ENCODE data around the gene TTC23. TPM values are rescaled to one million over a fixed set of nuclear protein-coding genes. Genes with fewer than 3 reads are reported as not detected.

Gene TTC23
- total and polyA plus RNA-seq, 8 donors, result 3.8 to 75.3 (median 14.8) TPM

GRCh38 chr15:99210334-99210733, 39.0 kb downstream of the TTC23 start:
- peaks cover 0 to 27% (median 6%) of the 10 kb centered on the region in 4 donors for H3K4me1 ChIP-seq
- H3K27ac ChIP-seq, result peak overlapping the region in 3 of 5 donors; percentile 45 to 82 (median 66)
- no peak for DNase-seq

GRCh38 chr15:99209326-99209725, 40.1 kb downstream of the TTC23 start:
- no peak overlapping the region for H3K4me3 ChIP-seq
- no peaks in the 10 kb centered on the region for H3K27me3 ChIP-seq
- no peak for DNase-seq
- intact Hi-C loops (cut with DNase I; ENCODE audit: low total_unique reads), result no loop called here
- WGBS, 5 donors, result 73 to 88% (median 82%) methylated on average over 2 of the region's 2 CpGs
- no peaks in the 10 kb centered on the region for H3K9me3 ChIP-seq
- H3K36me3 ChIP-seq, result peaks cover 0 to 3% (median 0%) of the 10 kb centered on the region in 4 donors
- peak overlapping the region in 1 of 5 donors; percentile 82 for H3K27ac ChIP-seq
- peaks cover 0 to 27% (median 6%) of the 10 kb centered on the region in 4 donors for H3K4me1 ChIP-seq
- TF ChIP-seq CTCF (IDR thresholded peaks at IDR 0.05) (no peak), EP300 (IDR thresholded peaks at IDR 0.05) (no peak), POLR2A (IDR thresholded peaks at IDR 0.05) (no peak), POLR2AphosphoS5 (IDR thresholded peaks at IDR 0.05) (no peak)

More at GRCh38 chr15:99210334-99210733, 39.0 kb downstream of the TTC23 start:
- Histone ChIP-seq H3K36me3 (peaks cover 0 to 9% (median 5%) of the 10 kb centered on the region in 4 donors), H3K27me3 (no peaks in the 10 kb centered on the region), H3K9me3 (no peaks in the 10 kb centered on the region), H3K4me3 (no peak overlapping the region)
- TF ChIP-seq CTCF (IDR thresholded peaks at IDR 0.05), result no peak
- peak; percentile 90 for TF ChIP-seq EP300 (IDR thresholded peaks at IDR 0.05)
- peak in 1 of 3 donors; percentile 93 for TF ChIP-seq POLR2AphosphoS5 (IDR thresholded peaks at IDR 0.05)
- TF ChIP-seq POLR2A (IDR thresholded peaks at IDR 0.05), result no peak
- intact Hi-C loops (cut with DNase I; ENCODE audit: low total_unique reads), result loop anchor here (5.0 kb wide), 1 partner anchor 113 kb away; no protein-coding TSS in a partner anchor

- Histone ChIP-seq H3K27ac (no peak overlapping the region), H3K4me3 (no peak overlapping the region), H3K9me3 (no peaks in the 10 kb centered on the region), H3K36me3 (peaks cover 0 to 3% (median 0%) of the 10 kb centered on the region in 4 donors), H3K27me3 (no peaks in the 10 kb centered on the region), H3K4me1 (peaks cover 0 to 27% (median 0%) of the 10 kb centered on the region in 4 donors)
- DNase-seq, result no peak
- WGBS, 5 donors, result 88 to 93% (median 89%) methylated on average over 3 of the region's 3 CpGs
- intact Hi-C loops (cut with DNase I; ENCODE audit: low total_unique reads), result no loop called here
- TF ChIP-seq POLR2A (IDR thresholded peaks at IDR 0.05) (no peak), CTCF (IDR thresholded peaks at IDR 0.05) (no peak), POLR2AphosphoS5 (IDR thresholded peaks at IDR 0.05) (no peak), EP300 (IDR thresholded peaks at IDR 0.05) (no peak)
These were observed 41.7 kb downstream of the TTC23 start for GRCh38 chr15:99207672-99208071.

- no peak overlapping the region for H3K27ac ChIP-seq
- 26 to 51% (median 40%) methylated on average over 2 of the region's 2 CpGs for whole genome bisulfite sequencing, 5 donors
These were observed 47.2 kb downstream of the TTC23 start for GRCh38 chr15:99202176-99202552.

More at GRCh38 chr15:99202176-99202552, 47.2 kb downstream of the TTC23 start:
- Histone ChIP-seq H3K4me1 (no peaks in the 10 kb centered on the region), H3K27me3 (no peaks in the 10 kb centered on the region), H3K4me3 (no peak overlapping the region), H3K36me3 (peaks cover 0 to 33% (median 28%) of the 10 kb centered on the region in 4 donors), H3K9me3 (no peaks in the 10 kb centered on the region)
- TF ChIP-seq POLR2A (IDR thresholded peaks at IDR 0.05) (no peak), POLR2AphosphoS5 (IDR thresholded peaks at IDR 0.05) (no peak), EP300 (IDR thresholded peaks at IDR 0.05) (no peak), CTCF (IDR thresholded peaks at IDR 0.05) (no peak)
- DNase-seq, result no peak
- intact Hi-C loops (cut with DNase I; ENCODE audit: low total_unique reads), result no loop called here
